Upper lobe of left lung (tissue), 4 donors: ENCODE measurements around the gene ERICH6B.

Source experiments
- EP300 ChIP-seq, 4 donors: sonication (generic); formaldehyde crosslinking; IDR thresholded peaks; one replicate each; pipeline ENCODE4 v1.5.1; 2017; ENCODE audit warnings: antibody characterized with exemption in 4 of 4, control low read depth in 2 of 4
- TF ChIP-seq, protein P1 (sequence below), 6 experiments: fragments of 450-650 bp in 4 of 6; fragments of 200-600 bp in 2 of 6; sonication (generic) in 2 of 6; IDR thresholded peaks; one replicate each; pipeline ENCODE4 v1.5.1; 2016 to 2019; ENCODE audit warnings: antibody characterized with exemption in 6 of 6

DNA sequence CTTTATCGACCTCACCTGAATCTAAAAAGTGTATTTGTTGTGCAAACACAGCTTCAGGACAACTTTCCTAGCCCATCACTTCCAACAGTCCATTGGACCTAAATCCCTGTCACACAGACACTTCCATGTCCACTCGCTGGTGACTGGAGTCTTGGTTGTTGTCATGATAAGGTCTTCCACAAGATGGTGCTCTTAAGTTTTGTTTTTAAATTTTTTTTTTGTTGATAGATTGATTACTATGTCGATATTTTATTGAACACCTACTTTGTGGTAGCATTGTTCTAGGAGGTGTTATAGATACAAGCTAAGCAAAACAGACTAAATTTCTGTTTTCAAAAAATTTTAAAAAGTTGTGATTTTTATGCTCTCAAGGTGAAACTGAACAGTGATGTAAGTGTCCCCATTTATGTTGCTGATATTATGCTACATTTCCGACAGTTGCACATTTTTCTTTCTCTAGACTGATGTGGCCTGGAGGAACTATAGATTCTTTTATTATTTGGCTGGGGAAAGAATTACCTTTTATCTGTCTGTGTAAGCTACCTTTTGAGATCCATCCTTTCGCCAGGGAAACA is 8.1 kb upstream of the ERICH6B start:
- TF ChIP-seq, protein P1, sequence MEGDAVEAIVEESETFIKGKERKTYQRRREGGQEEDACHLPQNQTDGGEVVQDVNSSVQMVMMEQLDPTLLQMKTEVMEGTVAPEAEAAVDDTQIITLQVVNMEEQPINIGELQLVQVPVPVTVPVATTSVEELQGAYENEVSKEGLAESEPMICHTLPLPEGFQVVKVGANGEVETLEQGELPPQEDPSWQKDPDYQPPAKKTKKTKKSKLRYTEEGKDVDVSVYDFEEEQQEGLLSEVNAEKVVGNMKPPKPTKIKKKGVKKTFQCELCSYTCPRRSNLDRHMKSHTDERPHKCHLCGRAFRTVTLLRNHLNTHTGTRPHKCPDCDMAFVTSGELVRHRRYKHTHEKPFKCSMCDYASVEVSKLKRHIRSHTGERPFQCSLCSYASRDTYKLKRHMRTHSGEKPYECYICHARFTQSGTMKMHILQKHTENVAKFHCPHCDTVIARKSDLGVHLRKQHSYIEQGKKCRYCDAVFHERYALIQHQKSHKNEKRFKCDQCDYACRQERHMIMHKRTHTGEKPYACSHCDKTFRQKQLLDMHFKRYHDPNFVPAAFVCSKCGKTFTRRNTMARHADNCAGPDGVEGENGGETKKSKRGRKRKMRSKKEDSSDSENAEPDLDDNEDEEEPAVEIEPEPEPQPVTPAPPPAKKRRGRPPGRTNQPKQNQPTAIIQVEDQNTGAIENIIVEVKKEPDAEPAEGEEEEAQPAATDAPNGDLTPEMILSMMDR (IDR thresholded peaks at IDR 0.05) = peak in 5 of 6 experiments; percentile 19 to 40 (median 33)
- no peak for TF ChIP-seq EP300 (IDR thresholded peaks at IDR 0.05)
